DMS114 treated with DMSO at 0.1 percent for 48 hours (cell line): Measurements from ENCODE around the gene CRACR2A.

Experiments used
- DNase-seq: peaks from one replicate; lab custom pipeline; 2025; ENCODE audit not compliant: unreplicated experiment; lab: John Stamatoyannopoulos, UW

Gene CRACR2A

DNA sequence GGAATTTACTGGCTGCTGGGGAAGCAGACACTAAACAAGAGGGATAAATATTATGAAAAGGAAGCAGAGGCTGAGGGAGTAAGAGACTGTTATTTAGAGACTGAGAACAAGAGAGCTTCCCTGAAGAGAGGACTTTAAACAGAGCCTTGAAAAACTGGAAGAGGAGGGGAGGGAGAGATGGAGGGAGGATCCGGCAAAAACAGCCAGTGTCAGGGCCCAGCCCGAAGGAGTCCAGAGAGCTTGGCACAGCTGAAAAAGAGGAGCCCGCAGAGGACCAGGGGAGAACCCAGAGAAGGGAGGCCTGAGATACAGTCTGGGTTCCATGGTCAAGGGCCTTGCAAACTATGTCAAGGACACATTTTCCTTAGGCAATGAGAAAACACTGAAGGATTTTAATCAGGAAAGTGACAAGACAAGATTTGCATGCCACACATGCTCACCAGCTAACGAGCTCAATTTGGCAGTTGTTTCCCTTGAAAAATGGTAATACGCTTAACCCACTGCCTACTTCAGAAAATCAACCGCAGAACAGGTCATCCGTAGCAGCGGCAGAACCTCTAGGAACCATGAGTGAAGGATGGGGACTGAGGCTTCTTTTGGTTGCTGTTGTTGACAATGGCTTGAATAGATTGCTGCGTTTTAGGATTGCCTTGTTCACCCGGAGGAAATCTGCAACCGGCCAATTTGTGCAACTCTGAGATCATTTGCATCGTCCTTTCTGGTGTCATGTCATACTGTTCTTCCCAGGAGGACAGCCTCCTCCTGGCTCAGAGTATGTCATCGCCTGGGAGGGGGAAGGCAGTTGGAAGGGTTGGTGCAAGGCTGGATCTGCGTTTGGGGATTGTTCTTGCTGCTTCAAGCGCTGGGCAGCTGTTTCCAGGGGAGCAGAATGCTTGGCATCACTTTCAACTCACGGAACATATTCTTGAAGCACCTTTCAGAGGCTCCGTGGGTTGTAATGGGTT is 153.7 kb downstream of the CRACR2A start:
- DNase-seq: no peak

DNA sequence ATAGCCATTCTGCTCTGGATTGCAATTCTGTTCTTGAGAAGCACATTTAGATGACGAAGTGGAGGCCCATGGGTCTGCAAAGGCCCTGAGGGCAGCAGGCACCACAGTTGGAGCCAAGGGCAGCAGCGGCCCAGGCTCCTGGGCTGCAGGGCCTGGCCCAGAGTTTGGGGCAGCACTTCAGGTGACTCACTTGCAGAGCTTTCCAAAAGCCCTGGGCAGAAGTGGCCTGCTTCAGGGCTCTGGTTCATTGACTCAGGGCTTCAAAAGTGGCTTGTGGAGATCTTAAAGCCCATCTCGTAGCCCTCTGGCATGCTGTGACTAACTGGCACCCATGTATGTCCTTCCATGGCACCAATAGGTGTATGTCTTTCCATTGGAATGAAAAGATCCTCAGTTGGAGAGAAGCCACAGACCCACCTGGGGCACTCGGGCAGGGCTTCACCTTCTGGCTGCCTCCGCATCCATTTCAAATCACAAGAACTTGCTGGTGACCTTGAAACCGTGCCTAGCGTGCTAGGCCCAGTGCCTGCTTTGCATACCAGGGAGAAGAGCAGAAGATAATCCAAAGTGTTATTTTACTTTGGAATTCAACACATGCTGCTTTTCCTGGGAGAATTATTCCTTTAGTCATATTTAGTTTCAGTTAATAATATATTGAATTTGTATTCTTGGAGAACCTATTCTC is 155.2 kb downstream of the CRACR2A start:
- no peak for DNase-seq

GRCh38 chr12:3596703-3597415 is 156.1 kb downstream of the CRACR2A start:
- no peak for DNase-seq

GRCh38 chr12:3595721-3596120 is 157.2 kb downstream of the CRACR2A start:
- DNase-seq: no peak

GRCh38 chr12:3594966-3595365 is 157.9 kb downstream of the CRACR2A start:
- no peak for DNase-seq

- DNase-seq: no peak
These were observed 158.9 kb downstream of the CRACR2A start for GRCh38 chr12:3593906-3594483.

GRCh38 chr12:3592856-3593625 is 159.9 kb downstream of the CRACR2A start:
- DNase-seq: no peak

- no peak for DNase-seq
These were observed 163.2 kb downstream of the CRACR2A start for GRCh38 chr12:3589745-3590144.

- DNase-seq: no peak
These were observed 165.4 kb downstream of the CRACR2A start for GRCh38 chr12:3587402-3588013.

DNA sequence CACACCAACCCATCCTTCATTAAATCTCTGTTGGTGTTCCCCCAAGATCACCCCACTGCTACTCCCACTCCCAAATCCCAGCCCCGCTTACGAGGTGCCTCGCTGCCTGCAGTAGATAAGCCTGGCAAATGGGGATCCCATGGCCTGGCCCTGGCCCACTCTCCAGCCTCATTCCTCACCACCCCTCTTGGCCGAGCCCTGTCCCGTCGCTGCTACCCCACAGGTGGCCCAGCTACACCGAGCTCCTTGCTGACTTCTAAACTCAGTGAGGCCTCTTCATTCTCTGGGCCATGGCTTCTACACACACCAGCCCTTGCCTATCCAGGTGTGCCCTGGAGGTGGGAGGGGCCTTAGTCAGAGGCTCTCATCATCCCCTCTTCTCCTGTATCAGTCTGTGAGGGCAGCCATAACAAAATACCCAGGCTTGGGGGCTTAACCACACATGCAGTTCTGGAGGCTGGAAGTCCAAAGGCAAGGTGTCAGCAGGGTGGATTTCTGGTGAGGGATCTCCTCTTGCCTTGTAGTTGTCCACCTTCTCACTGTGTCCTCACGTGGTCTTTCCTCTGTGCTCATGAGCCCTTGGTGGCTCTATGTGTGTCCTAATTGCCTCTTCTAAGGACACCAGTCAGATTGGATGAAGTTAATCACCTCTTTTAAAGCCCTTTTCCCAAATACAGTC is 169.1 kb downstream of the CRACR2A start:
- no peak for DNase-seq

DNA sequence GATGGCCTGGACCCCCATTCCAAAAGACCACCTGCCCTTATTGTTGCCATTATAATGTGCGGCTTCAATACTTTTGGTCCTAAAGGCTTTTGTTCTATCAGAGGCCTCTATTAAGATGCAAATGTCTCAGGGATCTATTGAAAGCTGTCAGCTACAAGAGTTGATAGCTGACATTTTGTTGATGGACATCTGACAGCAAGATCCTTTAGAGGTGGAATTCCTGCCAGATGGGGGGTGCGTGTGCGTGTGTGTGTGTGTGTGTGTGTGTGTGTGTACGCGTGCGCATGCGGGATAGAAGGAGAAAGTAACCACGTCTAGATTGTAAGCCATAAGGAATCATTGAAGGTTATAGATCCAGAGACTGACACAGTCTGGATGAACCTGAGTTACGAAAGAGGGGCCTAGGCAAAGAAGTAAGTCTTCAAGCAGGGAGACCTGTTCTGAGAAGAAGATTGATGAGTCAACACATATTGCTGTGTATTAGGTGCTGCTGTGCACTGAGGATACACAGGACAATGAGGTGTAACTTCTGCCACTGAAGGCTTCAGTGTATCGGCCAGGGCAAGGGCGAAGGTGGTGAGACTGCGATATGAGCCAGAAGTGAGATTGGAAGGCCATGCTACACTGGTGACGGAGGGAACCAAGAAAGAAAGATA is 172.7 kb downstream of the CRACR2A start:
- DNase-seq: no peak

GRCh38 chr12:3579446-3580093 is 173.3 kb downstream of the CRACR2A start:
- DNase-seq: no peak

GRCh38 chr12:3578557-3578956 is 174.4 kb downstream of the CRACR2A start:
- no peak for DNase-seq

DNA sequence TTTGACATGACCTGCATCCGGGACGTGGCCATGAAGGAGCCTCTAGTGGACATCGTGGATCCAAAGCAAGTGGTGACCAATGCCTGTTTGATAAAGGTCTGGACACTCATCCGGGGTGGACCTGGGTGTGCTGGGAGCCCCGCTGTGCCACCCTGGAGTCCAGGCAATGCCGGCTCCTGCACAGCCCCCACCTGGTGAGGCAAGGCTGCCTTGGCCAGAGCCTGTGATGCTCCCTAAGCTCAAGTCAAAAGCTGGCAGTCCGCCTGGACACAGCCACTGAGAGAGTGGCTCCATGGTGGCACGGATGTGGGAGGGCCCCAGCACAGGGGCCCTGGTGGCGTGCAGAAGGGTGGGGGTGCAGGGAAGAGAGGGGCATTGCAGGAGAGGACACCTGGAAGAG is 176.0 kb downstream of the CRACR2A start:
- no peak for DNase-seq

GRCh38 chr12:3574986-3575385 is 177.9 kb downstream of the CRACR2A start:
- no peak for DNase-seq

GRCh38 chr12:3572560-3572959 is 180.3 kb downstream of the CRACR2A start:
- no peak for DNase-seq

DNA sequence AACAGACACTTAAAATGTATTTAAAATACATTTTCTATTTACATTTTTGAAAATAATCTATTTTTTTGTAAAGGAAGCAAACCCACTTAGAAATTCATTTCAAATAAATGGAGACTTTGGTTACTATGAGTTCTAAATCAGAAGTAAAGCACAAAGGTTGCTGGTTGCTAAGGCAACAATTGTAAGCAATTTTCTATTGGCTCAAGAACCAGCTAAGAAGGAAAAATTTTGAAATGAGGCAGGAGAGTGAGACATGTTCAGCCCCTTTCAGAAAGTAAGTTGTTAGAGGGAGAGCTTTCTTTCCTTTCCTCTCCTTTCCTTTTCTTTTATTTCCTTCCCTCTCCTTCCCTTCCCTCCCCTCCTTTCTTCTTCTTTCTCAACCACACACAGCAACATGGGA is 181.2 kb downstream of the CRACR2A start:
- no peak for DNase-seq

DNA sequence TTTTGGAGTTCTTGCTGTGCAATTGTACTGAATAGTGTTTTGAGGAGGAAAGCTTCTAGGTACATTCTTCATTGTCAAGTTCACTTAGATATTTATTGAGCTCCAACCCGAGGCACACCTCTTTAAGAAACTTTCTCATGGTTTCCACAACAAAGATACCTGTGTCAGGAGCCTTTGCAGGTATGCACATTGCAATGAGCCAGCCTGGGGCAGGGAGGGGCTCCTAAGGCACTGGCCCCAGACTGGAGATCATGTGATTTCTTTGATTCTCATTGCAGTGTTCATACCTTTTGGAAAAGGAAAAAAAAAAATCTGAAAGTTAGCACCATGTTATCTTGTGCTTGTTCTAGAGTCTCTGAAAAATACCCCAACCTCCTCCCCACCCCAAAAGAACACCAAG is 181.6 kb downstream of the CRACR2A start:
- DNase-seq: no peak
